ENCODE data around the gene ADCYAP1R1. TPM values are rescaled to one million over a fixed set of nuclear protein-coding genes. Genes with fewer than 3 reads are reported as not detected.

Gene ADCYAP1R1
- total RNA-seq, 4 donors from 2014 or later: 0.27 to 1.4 (median 0.59) TPM

- peak overlapping the region in 3 of 4 donors; percentile 29 to 43 (median 30) for H3K4me3 ChIP-seq
Measured at GRCh38 chr7:31052841-31053601, 913 bp downstream of the ADCYAP1R1 start.

GRCh38 chr7:31053986-31054385 is 1.9 kb downstream of the ADCYAP1R1 start:
- no peak for DNase-seq
- H3K36me3 ChIP-seq: no peaks in the 10 kb centered on the region
- H3K27ac ChIP-seq: no peak overlapping the region
- H3K9me3 ChIP-seq: no peaks in the 10 kb centered on the region
- peaks cover 0 to 16% of the 10 kb centered on the region in 2 donors for H3K27me3 ChIP-seq
- H3K4me3 ChIP-seq: peak overlapping the region in 1 of 4 donors; percentile 43
- H3K4me1 ChIP-seq: peaks cover 0 to 7% (median 0%) of the 10 kb centered on the region in 4 donors
- TF ChIP-seq, protein P1, sequence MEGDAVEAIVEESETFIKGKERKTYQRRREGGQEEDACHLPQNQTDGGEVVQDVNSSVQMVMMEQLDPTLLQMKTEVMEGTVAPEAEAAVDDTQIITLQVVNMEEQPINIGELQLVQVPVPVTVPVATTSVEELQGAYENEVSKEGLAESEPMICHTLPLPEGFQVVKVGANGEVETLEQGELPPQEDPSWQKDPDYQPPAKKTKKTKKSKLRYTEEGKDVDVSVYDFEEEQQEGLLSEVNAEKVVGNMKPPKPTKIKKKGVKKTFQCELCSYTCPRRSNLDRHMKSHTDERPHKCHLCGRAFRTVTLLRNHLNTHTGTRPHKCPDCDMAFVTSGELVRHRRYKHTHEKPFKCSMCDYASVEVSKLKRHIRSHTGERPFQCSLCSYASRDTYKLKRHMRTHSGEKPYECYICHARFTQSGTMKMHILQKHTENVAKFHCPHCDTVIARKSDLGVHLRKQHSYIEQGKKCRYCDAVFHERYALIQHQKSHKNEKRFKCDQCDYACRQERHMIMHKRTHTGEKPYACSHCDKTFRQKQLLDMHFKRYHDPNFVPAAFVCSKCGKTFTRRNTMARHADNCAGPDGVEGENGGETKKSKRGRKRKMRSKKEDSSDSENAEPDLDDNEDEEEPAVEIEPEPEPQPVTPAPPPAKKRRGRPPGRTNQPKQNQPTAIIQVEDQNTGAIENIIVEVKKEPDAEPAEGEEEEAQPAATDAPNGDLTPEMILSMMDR (IDR thresholded peaks at IDR 0.05): no peak
- no peak for TF ChIP-seq POLR2A (IDR thresholded peaks at IDR 0.05)

More at GRCh38 chr7:31052841-31053601, 913 bp downstream of the ADCYAP1R1 start:
- H3K4me1 ChIP-seq: peaks cover 0 to 7% (median 0%) of the 10 kb centered on the region in 4 donors
- no peak overlapping the region for H3K27ac ChIP-seq
- DNase-seq: no peak
- TF ChIP-seq POLR2A (IDR thresholded peaks at IDR 0.05): no peak
- TF ChIP-seq, protein P1 (IDR thresholded peaks at IDR 0.05): no peak
- peaks cover 0 to 16% of the 10 kb centered on the region in 2 donors for H3K27me3 ChIP-seq
- no peaks in the 10 kb centered on the region for H3K9me3 ChIP-seq
- no peaks in the 10 kb centered on the region for H3K36me3 ChIP-seq

DNA sequence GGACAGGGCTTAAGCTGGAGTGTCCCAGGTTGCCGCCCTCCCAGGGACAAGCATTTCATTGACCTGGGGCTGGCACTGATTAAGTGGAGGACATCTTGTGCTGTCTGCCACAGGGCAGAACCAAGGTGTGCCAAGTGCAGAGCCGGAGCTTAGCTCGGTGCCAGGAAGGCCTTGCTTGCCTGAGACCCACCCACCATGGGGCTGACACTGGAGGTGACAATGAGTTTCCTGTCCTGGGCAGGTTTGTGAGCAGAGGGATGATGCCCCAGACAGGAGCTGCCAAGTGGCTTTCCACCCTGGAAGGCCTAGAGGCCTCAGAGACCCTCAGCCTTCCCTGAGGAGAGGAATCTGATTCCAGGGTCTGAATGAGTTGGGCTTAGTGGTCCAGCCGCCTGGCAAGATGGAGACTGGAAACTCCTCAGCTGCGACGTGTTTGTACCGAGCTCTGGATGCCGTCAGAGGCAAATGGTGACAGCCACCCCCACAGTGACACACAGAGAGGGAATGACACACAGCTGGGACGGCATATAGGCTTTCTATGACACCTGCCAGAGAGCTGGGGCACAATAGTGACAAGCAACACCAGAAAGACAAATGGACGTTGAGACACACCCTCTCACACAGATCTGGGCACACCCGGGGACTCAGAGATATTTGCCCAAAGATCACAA is 2.6 kb downstream of the ADCYAP1R1 start:
- Histone ChIP-seq H3K9me3 (no peaks in the 10 kb centered on the region), H3K4me1 (peaks cover 0 to 7% (median 0%) of the 10 kb centered on the region in 4 donors), H3K4me3 (no peak overlapping the region), H3K27me3 (peaks cover 0 to 16% of the 10 kb centered on the region in 2 donors), H3K36me3 (no peaks in the 10 kb centered on the region), H3K27ac (no peak overlapping the region)
- DNase-seq: no peak
- TF ChIP-seq POLR2A (IDR thresholded peaks at IDR 0.05): no peak
- TF ChIP-seq, protein P1 (IDR thresholded peaks at IDR 0.05): no peak

DNA sequence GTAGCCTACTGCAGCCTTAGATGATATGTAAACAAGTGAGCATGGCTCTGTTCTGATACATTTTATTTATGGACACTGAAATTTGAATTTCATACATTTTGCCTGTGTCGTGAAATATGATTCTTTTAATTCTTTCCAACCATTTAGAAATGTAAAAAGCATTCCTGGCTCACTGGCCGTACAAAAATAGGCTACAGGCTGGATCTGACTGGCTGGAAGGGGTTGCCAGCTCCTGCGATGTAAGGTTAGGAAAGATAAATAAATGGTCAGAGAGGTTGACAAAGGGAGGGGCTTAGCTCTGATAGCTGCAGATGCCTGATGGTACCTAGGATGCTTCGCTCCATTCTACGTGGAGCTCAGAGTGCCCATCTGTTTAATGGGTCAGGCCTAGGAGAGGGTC is 3.4 kb downstream of the ADCYAP1R1 start:
- H3K4me3 ChIP-seq: no peak overlapping the region

DNA sequence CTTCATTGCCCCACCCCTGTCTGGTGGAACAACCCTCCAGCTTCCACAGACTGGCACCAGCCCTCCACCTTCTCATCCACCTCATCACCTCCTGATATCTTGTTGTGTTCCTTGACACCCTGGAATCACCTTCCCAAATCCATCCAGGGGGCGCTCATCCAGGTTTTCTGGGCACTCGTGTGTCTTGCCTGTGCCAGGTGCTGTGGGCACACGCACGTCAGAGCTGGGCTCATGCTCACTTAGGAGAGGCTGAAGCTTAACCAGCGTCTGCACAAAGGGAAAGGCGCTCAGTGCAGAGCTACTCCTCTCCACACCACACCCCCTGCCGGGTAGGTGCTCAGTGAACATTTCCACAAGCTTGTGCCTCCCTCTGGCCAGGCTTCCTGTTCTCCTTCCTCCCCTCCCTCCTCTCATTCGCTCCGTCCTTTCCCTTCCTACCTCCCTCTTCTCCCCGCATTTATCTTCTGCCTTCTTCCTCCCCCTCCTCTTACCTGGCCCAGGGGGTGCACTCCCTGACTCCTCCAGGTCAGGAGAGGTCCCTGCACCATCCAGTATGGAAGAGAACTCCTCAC is 4.8 kb downstream of the ADCYAP1R1 start:
- Histone ChIP-seq H3K36me3 (no peaks in the 10 kb centered on the region), H3K9me3 (no peaks in the 10 kb centered on the region), H3K4me1 (peaks cover 0 to 7% (median 0%) of the 10 kb centered on the region in 4 donors), H3K4me3 (no peak overlapping the region), H3K27ac (no peak overlapping the region), H3K27me3 (peaks cover 0 to 12% of the 10 kb centered on the region in 2 donors)
- no peak for TF ChIP-seq POLR2A (IDR thresholded peaks at IDR 0.05)
- TF ChIP-seq, protein P1 (IDR thresholded peaks at IDR 0.05): no peak
- DNase-seq: no peak

More for the DNA sequence above, 3.4 kb downstream of the ADCYAP1R1 start:
- Histone ChIP-seq H3K4me1 (peaks cover 0 to 7% (median 0%) of the 10 kb centered on the region in 4 donors), H3K27ac (no peak overlapping the region), H3K27me3 (peaks cover 0 to 16% of the 10 kb centered on the region in 2 donors), H3K36me3 (no peaks in the 10 kb centered on the region), H3K9me3 (no peaks in the 10 kb centered on the region)
- no peak for DNase-seq
- TF ChIP-seq POLR2A (IDR thresholded peaks at IDR 0.05): no peak
- TF ChIP-seq, protein P1 (IDR thresholded peaks at IDR 0.05): no peak

All from Peyer's patch (tissue), 4 donors.